GM21619 (cell line): Measurements from ENCODE around the gene SPAG17.

Experiments used
- ATAC-seq: cut with Tn5 transposase; IDR thresholded peaks from one replicate; pipeline ENCODE4 v1.9.1; 2021; ENCODE audit not compliant: unreplicated experiment

Gene SPAG17

DNA sequence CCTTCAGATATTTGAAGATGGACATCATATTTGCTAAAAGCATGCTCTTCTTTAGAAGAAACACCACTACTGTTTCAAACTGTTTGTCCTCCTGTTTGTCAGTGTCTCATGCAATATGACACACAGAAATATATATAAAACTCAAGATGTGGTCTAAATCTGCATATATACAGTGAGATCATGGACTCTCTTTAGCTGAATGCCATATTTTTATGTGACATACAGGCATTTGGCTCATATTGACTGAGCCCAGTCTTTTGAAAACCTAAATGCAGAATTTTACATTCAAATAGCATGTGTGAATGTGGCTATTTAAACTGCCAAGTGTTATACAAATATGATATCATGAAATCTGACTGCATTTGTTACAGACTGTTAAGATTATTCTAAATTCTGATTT is 274.0 kb downstream of the SPAG17 start:
- no peak for ATAC-seq

DNA sequence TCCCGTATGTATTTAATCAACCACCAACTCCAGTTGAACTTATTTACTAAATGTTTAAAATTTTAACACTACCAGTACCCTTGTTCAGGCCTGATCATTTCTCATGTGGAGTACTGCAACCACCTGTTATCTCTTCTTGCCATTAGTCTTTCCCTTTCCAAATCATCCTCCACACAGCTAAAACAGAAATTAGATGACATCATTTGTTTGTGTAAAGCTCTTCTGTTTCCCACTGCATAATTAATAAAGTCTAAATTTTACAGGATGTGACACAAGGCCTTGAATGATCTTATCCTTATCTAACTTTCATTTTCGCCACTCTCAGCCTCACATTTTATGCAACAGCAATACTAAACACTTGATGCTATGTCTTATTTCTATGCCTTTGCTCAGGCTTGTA is 280.0 kb downstream of the SPAG17 start:
- no peak for ATAC-seq

DNA sequence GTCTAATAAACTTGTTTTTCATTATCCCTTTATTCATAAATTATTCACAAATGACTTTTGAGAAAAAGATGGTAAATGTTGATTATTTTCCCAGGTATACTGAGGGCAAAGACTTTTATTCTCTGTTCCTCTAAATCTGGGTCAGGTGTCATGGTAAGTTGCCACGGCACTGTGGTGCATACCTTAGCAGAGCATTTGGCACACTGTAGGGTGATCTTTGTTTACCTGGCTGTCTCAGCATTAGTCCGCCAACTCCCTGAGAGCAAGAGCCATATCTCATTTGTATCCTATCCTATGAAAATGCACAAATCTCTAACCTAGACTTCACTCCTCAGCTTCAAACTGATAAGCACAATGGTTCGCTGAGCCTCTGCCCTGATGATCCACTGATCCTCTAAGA is 280.5 kb downstream of the SPAG17 start:
- ATAC-seq: no peak
